ENCODE measurements around the gene VPS33A. TPM values are rescaled to one million over a fixed set of nuclear protein-coding genes. Genes with fewer than 3 reads are reported as not detected.

The VPS33A gene
- total and polyA plus RNA-seq, 2 of the 13 experiments (the other 11 are each of a cell fraction or from before 2014, with no cell fraction given): 11.0 to 43.6 TPM

DNA sequence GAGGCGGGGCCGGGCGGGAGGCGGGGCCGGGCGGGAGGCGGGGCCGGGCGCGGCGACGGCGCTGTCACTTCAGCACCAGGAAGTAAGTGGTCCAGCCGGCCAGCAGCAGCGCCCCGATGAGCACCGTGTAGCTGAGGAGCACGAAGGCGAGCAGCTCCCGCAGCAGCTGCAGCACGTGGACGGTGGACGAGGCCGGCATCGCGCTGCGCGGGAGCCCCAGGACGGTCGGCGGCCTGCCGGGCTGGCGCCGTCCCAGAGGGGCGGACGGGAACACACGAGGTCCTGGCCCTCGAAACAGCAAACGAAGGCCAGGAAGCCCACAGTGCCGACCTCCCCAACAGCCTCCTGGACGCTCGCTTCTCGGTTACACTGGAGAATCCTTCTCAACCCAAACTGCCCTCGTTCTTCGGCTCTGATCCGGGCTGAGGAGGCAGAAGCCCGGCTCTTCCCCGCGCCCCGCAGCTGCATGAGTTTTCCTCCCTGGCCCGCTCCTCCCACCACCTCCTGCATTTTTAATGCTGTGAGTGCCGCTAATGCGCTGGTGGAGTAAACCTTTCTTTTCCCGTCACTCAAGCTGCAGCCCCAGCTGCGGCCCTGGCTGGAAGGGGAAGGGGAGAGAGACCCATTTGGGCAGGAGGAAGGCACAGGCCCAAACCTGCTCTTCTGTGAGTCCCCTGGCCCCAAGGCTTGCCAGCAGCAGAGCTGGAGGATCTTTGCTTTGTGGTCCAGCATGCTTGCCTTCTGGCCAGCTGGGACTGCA lies 39.7 kb downstream of the VPS33A start (continued):
- TF ChIP-seq, protein P1, sequence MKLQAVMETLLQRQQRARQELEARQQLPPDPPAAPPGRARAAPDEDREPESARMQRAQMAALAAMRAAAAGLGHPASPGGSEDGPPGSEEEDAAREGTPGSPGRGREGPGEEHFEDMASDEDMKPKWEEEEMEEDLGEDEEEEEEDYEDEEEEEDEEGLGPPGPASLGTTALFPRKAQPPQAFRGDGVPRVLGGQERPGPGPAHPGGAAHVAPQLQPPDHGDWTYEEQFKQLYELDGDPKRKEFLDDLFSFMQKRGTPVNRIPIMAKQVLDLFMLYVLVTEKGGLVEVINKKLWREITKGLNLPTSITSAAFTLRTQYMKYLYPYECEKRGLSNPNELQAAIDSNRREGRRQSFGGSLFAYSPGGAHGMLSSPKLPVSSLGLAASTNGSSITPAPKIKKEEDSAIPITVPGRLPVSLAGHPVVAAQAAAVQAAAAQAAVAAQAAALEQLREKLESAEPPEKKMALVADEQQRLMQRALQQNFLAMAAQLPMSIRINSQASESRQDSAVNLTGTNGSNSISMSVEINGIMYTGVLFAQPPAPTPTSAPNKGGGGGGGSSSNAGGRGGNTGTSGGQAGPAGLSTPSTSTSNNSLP (IDR thresholded peaks at IDR 0.05; ENCODE audit: low read depth, low read length): no peak
- TF ChIP-seq ZNF552 (CRISPR knock-in tag; IDR thresholded peaks at IDR 0.05; ENCODE audit: borderline replicate concordance) (peak; percentile 92; the same call in 1 of the 2 replicates), MED1 (CRISPR knock-in tag; IDR thresholded peaks at IDR 0.05) (peak; percentile 48; the same call in 1 of the 2 replicates), SMAD3 (CRISPR knock-in tag; IDR thresholded peaks at IDR 0.05) (no peak; the same call in 1 of the 2 replicates), ZNF780A (CRISPR knock-in tag; IDR thresholded peaks at IDR 0.05) (no peak), ZNF607 (CRISPR knock-in tag; IDR thresholded peaks at IDR 0.05; ENCODE audit: borderline replicate concordance) (peak; percentile 97), ZSCAN25 (CRISPR knock-in tag; IDR thresholded peaks at IDR 0.05) (no peak), TCF7L2 (IDR thresholded peaks at IDR 0.05; ENCODE audit: low read depth, low read length) (no peak), ZNF597 (CRISPR knock-in tag; IDR thresholded peaks at IDR 0.05) (no peak), ZNF431 (CRISPR knock-in tag; IDR thresholded peaks at IDR 0.05; ENCODE audit: borderline replicate concordance, low read depth) (peak; percentile 95; the same call in 1 of the 2 replicates), ZNF879 (CRISPR knock-in tag; IDR thresholded peaks at IDR 0.05) (peak; percentile 80), ZNF704 (CRISPR knock-in tag; IDR thresholded peaks at IDR 0.05; ENCODE audit: borderline replicate concordance) (peak; percentile 73; the same call in 1 of the 2 replicates), POGK (CRISPR knock-in tag; conservative IDR thresholded peaks at IDR 0.05) (peak; percentile 83; the same call in 1 of the 2 replicates), MIER2 (CRISPR knock-in tag; IDR thresholded peaks at IDR 0.05) (peak; percentile 92), ZNF451 (CRISPR knock-in tag; IDR thresholded peaks at IDR 0.05) (peak; percentile 68; the same call in 1 of the 2 replicates), SALL1 (CRISPR knock-in tag; IDR thresholded peaks at IDR 0.05) (peak; percentile 91)
- TF ChIP-seq, protein P2, sequence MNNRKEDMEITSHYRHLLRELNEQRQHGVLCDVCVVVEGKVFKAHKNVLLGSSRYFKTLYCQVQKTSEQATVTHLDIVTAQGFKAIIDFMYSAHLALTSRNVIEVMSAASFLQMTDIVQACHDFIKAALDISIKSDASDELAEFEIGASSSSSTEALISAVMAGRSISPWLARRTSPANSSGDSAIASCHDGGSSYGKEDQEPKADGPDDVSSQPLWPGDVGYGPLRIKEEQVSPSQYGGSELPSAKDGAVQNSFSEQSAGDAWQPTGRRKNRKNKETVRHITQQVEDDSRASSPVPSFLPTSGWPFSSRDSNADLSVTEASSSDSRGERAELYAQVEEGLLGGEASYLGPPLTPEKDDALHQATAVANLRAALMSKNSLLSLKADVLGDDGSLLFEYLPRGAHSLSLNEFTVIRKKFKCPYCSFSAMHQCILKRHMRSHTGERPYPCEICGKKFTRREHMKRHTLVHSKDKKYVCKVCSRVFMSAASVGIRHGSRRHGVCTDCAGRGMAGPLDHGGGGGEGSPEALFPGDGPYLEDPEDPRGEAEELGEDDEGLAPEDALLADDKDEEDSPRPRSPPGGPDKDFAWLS (CRISPR knock-in tag; IDR thresholded peaks at IDR 0.05; ENCODE audit: borderline replicate concordance): no peak
- TF ChIP-seq, protein P3, sequence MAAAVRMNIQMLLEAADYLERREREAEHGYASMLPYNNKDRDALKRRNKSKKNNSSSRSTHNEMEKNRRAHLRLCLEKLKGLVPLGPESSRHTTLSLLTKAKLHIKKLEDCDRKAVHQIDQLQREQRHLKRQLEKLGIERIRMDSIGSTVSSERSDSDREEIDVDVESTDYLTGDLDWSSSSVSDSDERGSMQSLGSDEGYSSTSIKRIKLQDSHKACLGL (CRISPR knock-in tag; IDR thresholded peaks at IDR 0.05): peak; percentile 95
- TF ChIP-seq, protein P4, sequence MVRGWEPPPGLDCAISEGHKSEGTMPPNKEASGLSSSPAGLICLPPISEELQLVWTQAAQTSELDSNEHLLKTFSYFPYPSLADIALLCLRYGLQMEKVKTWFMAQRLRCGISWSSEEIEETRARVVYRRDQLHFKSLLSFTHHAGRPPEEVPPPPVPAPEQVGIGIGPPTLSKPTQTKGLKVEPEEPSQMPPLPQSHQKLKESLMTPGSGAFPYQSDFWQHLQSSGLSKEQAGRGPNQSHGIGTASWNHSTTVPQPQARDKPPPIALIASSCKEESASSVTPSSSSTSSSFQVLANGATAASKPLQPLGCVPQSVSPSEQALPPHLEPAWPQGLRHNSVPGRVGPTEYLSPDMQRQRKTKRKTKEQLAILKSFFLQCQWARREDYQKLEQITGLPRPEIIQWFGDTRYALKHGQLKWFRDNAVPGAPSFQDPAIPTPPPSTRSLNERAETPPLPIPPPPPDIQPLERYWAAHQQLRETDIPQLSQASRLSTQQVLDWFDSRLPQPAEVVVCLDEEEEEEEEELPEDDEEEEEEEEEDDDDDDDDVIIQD (CRISPR knock-in tag; IDR thresholded peaks at IDR 0.05; ENCODE audit: low read depth): no peak

Measured in HepG2 (cell line).